ENCODE measurements around the gene MBOAT1. TPM values are rescaled to one million over a fixed set of nuclear protein-coding genes. Genes with fewer than 3 reads are reported as not detected.
"Not testable (repeated sequence)": the region's sequence is repeated elsewhere in the genome, so short reads cannot be mapped to it uniquely, and the experiment has no call there.

MBOAT1 gene
- total RNA-seq, 1 experiment from 2014 or later, result 9.9 TPM

GRCh38 chr6:20246125-20246524 lies 33.9 kb upstream of the MBOAT1 start:
- Histone ChIP-seq H4K5ac (ENCODE audit: insufficient read length, low read depth, low read length) (no peak overlapping the region), H2BK120ac (ENCODE audit: low read depth, low read length, poor library complexity, severe bottlenecking) (no peak overlapping the region), H2BK20ac (ENCODE audit: low read depth, low read length, poor library complexity, severe bottlenecking) (no peak overlapping the region), H2BK12ac (ENCODE audit: insufficient read length, low read depth, low read length) (no peak overlapping the region), H4K91ac (ENCODE audit: insufficient read length, low read depth, low read length) (no peak overlapping the region), H3K9me3 (ENCODE audit: control insufficient read depth, low read depth, low read length) (no peaks in the 10 kb centered on the region), H3K79me1 (ENCODE audit: insufficient read depth, low read depth, low read length, poor library complexity, severe bottlenecking) (no peaks in the 10 kb centered on the region), H3K56ac (ENCODE audit: insufficient read length, low read depth, low read length) (no peak overlapping the region), H3K4ac (ENCODE audit: low read depth, low read length) (no peak overlapping the region), H3K79me2 (ENCODE audit: insufficient read depth, low read length) (no peaks in the 10 kb centered on the region), H3K4me2 (ENCODE audit: insufficient read depth, insufficient read length, low read length) (no peak overlapping the region), H2BK5ac (ENCODE audit: insufficient read length, low read length) (no peak overlapping the region), H2BK15ac (ENCODE audit: low read depth, low read length) (no peak overlapping the region), H3K27me3 (ENCODE audit: insufficient read depth, low read length) (no peaks in the 10 kb centered on the region), H3K9ac (ENCODE audit: extremely low read depth, insufficient read length, low read length) (no peak overlapping the region), H2AFZ (ENCODE audit: low read length) (peak overlapping the region; percentile 22), H3T11ph (ENCODE audit: low read length) (no peak overlapping the region), H3K18ac (ENCODE audit: insufficient read length, low read depth, low read length) (no peak overlapping the region), H4K20me1 (ENCODE audit: control insufficient read depth, insufficient read depth, insufficient read length) (no peaks in the 10 kb centered on the region), H4K8ac (replicated peaks; ENCODE audit: insufficient read length, low read depth, low read length) (no peak overlapping the region), H3K23me2 (ENCODE audit: insufficient read length, low read depth, low read length, poor library complexity, severe bottlenecking) (no peaks in the 10 kb centered on the region), H3K14ac (ENCODE audit: insufficient read depth, low read length) (no peak overlapping the region), H3K27ac (ENCODE audit: insufficient read length, low read depth, low read length) (no peak overlapping the region), H2AK5ac (ENCODE audit: insufficient read length, low read length) (no peak overlapping the region), H3K23ac (ENCODE audit: insufficient read length, low read depth, low read length) (no peak overlapping the region), H3K4me1 (ENCODE audit: insufficient read depth, low read length) (peaks cover 10% of the 10 kb centered on the region; the same call in 1 of the 2 replicates)
- Mint-ChIP-seq H3K27me3 (ENCODE audit: low read depth) (no peaks in the 10 kb centered on the region), H3K27ac (no peak overlapping the region), H3K9me3 (peaks cover 0 to 3% of the 10 kb centered on the region in 2 experiments; a peak in 2 of 5 replicates), H3K4me3 (no peak overlapping the region), H3K36me3 (ENCODE audit: insufficient read depth in 1 of 3, low read depth in 3 of 3) (no peaks in the 10 kb centered on the region; a peak in 2 of 7 replicates), H3K4me1 (peaks cover 8 to 13% of the 10 kb centered on the region in 2 experiments; a peak in 3 of 4 replicates)
- WGBS (ENCODE audit: extremely low coverage, insufficient read length, low lambda C conversion rate), result no CpG with 5 or more reads among the region's 2 CpGs
- DNase-seq, result no peak
- TF ChIP-seq CTCF (conservative IDR thresholded peaks at IDR 0.05), result no peak

- H3K4me3 Mint-ChIP-seq; H3K36me3 Mint-ChIP-seq (ENCODE audit: insufficient read depth in 1 of 3, low read depth in 3 of 3); H3K27me3 ChIP-seq (ENCODE audit: insufficient read depth, low read length); H3K4ac ChIP-seq (ENCODE audit: low read depth, low read length); H2BK12ac ChIP-seq (ENCODE audit: insufficient read length, low read depth, low read length); H3K4me2 ChIP-seq (ENCODE audit: insufficient read depth, insufficient read length, low read length); H2BK120ac ChIP-seq (ENCODE audit: low read depth, low read length, poor library complexity, severe bottlenecking); H4K5ac ChIP-seq (ENCODE audit: insufficient read length, low read depth, low read length); H3K4me1 ChIP-seq (ENCODE audit: insufficient read depth, low read length); H2AFZ ChIP-seq (ENCODE audit: low read length); H2BK20ac ChIP-seq (ENCODE audit: low read depth, low read length, poor library complexity, severe bottlenecking); H3K18ac ChIP-seq (ENCODE audit: insufficient read length, low read depth, low read length); H3T11ph ChIP-seq (ENCODE audit: low read length); H3K23ac ChIP-seq (ENCODE audit: insufficient read length, low read depth, low read length); H4K8ac ChIP-seq (replicated peaks; ENCODE audit: insufficient read length, low read depth, low read length); H3K79me2 ChIP-seq (ENCODE audit: insufficient read depth, low read length); H3K14ac ChIP-seq (ENCODE audit: insufficient read depth, low read length); H3K23me2 ChIP-seq (ENCODE audit: insufficient read length, low read depth, low read length, poor library complexity, severe bottlenecking); H4K91ac ChIP-seq (ENCODE audit: insufficient read length, low read depth, low read length); H3K9me3 Mint-ChIP-seq; H3K9ac ChIP-seq (ENCODE audit: extremely low read depth, insufficient read length, low read length); H4K20me1 ChIP-seq (ENCODE audit: control insufficient read depth, insufficient read depth, insufficient read length); H3K27ac Mint-ChIP-seq; H3K56ac ChIP-seq (ENCODE audit: insufficient read length, low read depth, low read length); H2BK15ac ChIP-seq (ENCODE audit: low read depth, low read length); H3K9me3 ChIP-seq (ENCODE audit: control insufficient read depth, low read depth, low read length); H3K79me1 ChIP-seq (ENCODE audit: insufficient read depth, low read depth, low read length, poor library complexity, severe bottlenecking); H3K27me3 Mint-ChIP-seq (ENCODE audit: low read depth); H3K27ac ChIP-seq (ENCODE audit: insufficient read length, low read depth, low read length); H2BK5ac ChIP-seq (ENCODE audit: insufficient read length, low read length); H2AK5ac ChIP-seq (ENCODE audit: insufficient read length, low read length); DNase-seq: not testable (repeated sequence)
- WGBS (ENCODE audit: extremely low coverage, insufficient read length, low lambda C conversion rate), result no CpG with 5 or more reads among the region's 29 CpGs
- H3K4me1 Mint-ChIP-seq, result peaks cover 8 to 13% of the 10 kb centered on the region in 2 experiments; a peak in 3 of 4 replicates
Measured at GRCh38 chr6:20244807-20245681, 32.8 kb upstream of the MBOAT1 start.
